ENCODE measurements around the gene CHRD. TPM values are rescaled to one million over a fixed set of nuclear protein-coding genes. Genes with fewer than 3 reads are reported as not detected.

CHRD gene
- total RNA-seq, 6 donors from 2014 or later, result 2.1 to 40.9 (median 4.3) TPM

GRCh38 chr3:184414418-184415202 is 34.8 kb downstream of the CHRD start:
- no peak overlapping the region for H3K4me3 ChIP-seq
- no peaks in the 10 kb centered on the region for H3K36me3 ChIP-seq
- H3K4me1 ChIP-seq, result no peaks in the 10 kb centered on the region
- DNase-seq (no peak), ATAC-seq (ENCODE audit: low FRiP score in 2 of 2) (no peak)
- TF ChIP-seq EP300 (IDR thresholded peaks at IDR 0.05) (no peak), POLR2A (IDR thresholded peaks at IDR 0.05) (no peak), POLR2AphosphoS5 (IDR thresholded peaks at IDR 0.05) (no peak)
- TF ChIP-seq, protein P1, sequence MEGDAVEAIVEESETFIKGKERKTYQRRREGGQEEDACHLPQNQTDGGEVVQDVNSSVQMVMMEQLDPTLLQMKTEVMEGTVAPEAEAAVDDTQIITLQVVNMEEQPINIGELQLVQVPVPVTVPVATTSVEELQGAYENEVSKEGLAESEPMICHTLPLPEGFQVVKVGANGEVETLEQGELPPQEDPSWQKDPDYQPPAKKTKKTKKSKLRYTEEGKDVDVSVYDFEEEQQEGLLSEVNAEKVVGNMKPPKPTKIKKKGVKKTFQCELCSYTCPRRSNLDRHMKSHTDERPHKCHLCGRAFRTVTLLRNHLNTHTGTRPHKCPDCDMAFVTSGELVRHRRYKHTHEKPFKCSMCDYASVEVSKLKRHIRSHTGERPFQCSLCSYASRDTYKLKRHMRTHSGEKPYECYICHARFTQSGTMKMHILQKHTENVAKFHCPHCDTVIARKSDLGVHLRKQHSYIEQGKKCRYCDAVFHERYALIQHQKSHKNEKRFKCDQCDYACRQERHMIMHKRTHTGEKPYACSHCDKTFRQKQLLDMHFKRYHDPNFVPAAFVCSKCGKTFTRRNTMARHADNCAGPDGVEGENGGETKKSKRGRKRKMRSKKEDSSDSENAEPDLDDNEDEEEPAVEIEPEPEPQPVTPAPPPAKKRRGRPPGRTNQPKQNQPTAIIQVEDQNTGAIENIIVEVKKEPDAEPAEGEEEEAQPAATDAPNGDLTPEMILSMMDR (IDR thresholded peaks at IDR 0.05), result no peak
- WGBS, 2 donors, result 82 to 86% methylated on average over 16 of the region's 16 CpGs
- no peaks in the 10 kb centered on the region for H3K9me3 ChIP-seq
- no peaks in the 10 kb centered on the region for H3K27me3 ChIP-seq
- H3K27ac ChIP-seq, result no peak overlapping the region

GRCh38 chr3:184415203-184415490 is 35.3 kb downstream of the CHRD start:
- WGBS, 2 donors, result 68 to 88% methylated on average over 4 of the region's 4 CpGs
- Histone ChIP-seq H3K4me3 (no peak overlapping the region), H3K4me1 (no peaks in the 10 kb centered on the region), H3K27ac (no peak overlapping the region), H3K9me3 (no peaks in the 10 kb centered on the region), H3K27me3 (no peaks in the 10 kb centered on the region), H3K36me3 (no peaks in the 10 kb centered on the region)
- no peak for DNase-seq
- TF ChIP-seq EP300 (IDR thresholded peaks at IDR 0.05), result no peak
- no peak for TF ChIP-seq POLR2A (IDR thresholded peaks at IDR 0.05)
- TF ChIP-seq, protein P1 (IDR thresholded peaks at IDR 0.05), result no peak
- TF ChIP-seq POLR2AphosphoS5 (IDR thresholded peaks at IDR 0.05), result no peak
- ATAC-seq (ENCODE audit: low FRiP score in 2 of 2), result no peak

GRCh38 chr3:184417619-184418327 is 37.9 kb downstream of the CHRD start:
- Histone ChIP-seq H3K36me3 (no peaks in the 10 kb centered on the region), H3K9me3 (peaks cover 0 to 3% (median 0%) of the 10 kb centered on the region in 4 donors), H3K4me3 (no peak overlapping the region), H3K27ac (no peak overlapping the region), H3K27me3 (no peaks in the 10 kb centered on the region), H3K4me1 (no peaks in the 10 kb centered on the region)
- ATAC-seq (ENCODE audit: low FRiP score in 2 of 2) (peak; percentile 89 to 90), DNase-seq (peak in 1 of 2 donors; percentile 64)
- WGBS, 2 donors, result 29 to 39% methylated on average over 9 to 12 of the region's 14 CpGs
- TF ChIP-seq, protein P1 (IDR thresholded peaks at IDR 0.05), result peak; percentile 79 to 94 (median 90)
- TF ChIP-seq POLR2A (IDR thresholded peaks at IDR 0.05), result no peak

GRCh38 chr3:184419171-184419570 is 39.3 kb downstream of the CHRD start:
- 76 to 85% methylated on average over 5 of the region's 5 CpGs for WGBS, 2 donors
- no peak for TF ChIP-seq POLR2AphosphoS5 (IDR thresholded peaks at IDR 0.05)
- no peak for TF ChIP-seq EP300 (IDR thresholded peaks at IDR 0.05)
- TF ChIP-seq POLR2A (IDR thresholded peaks at IDR 0.05), result no peak
- TF ChIP-seq, protein P1 (IDR thresholded peaks at IDR 0.05), result no peak
- H3K27ac ChIP-seq, result no peak overlapping the region
- H3K27me3 ChIP-seq, result no peaks in the 10 kb centered on the region
- no peaks in the 10 kb centered on the region for H3K36me3 ChIP-seq
- H3K4me3 ChIP-seq, result no peak overlapping the region
- DNase-seq (no peak), ATAC-seq (ENCODE audit: low FRiP score in 2 of 2) (no peak)
- peaks cover 0 to 3% (median 0%) of the 10 kb centered on the region in 4 donors for H3K9me3 ChIP-seq
- no peaks in the 10 kb centered on the region for H3K4me1 ChIP-seq
